OCI-LY7 (cell line): ENCODE measurements around the gene HOXA7. TPM values are rescaled to one million over a fixed set of nuclear protein-coding genes. Genes with fewer than 3 reads are reported as not detected.

Experiments
- BruUV-seq: library from RNA; stranded (reverse); fragments of 400-500 nt; replicated peaks from 2 replicates; lab custom pipeline; 2021; lab: Mats Ljungman, UMichigan
- CTCF ChIA-PET: fragments of 300-600 bp; sonication (Branson Sonifier 250); formaldehyde crosslinking; loops from one replicate; lab custom pipeline; 2022; ENCODE audit warnings: antibody characterized with exemption; ENCODE audit not compliant: unreplicated experiment; lab: Charles Lee
- POLR2A ChIA-PET: fragments of 300-600 bp; sonication (Branson Sonifier 250); formaldehyde crosslinking; loops from one replicate; lab custom pipeline; 2022; ENCODE audit warnings: antibody characterized with exemption; lab: Charles Lee
- DNase-seq: peaks from one replicate; pipeline ENCODE4 v3.0.0-alpha.2; 2015; ENCODE audit warnings: low spot score
- H2AFZ ChIP-seq: fragments of 200-600 bp; sonication (generic), shearing (Covaris generic); 2 replicates; pipeline ENCODE4 v1.6.1; 2014; ENCODE audit warnings: mild to moderate bottlenecking, antibody characterized with exemption, low read length, moderate library complexity
- H3K27ac ChIP-seq: fragments of 200-600 bp; sonication (generic); 2 replicates; pipeline ENCODE4 v1.5.1; 2014; ENCODE audit warnings: mixed run types, low read depth, mild to moderate bottlenecking, moderate library complexity, low read length, inconsistent platforms; ENCODE audit not compliant: poor library complexity, severe bottlenecking
- H3K36me3 ChIP-seq: fragments of 200-600 bp; sonication (generic); 2 replicates; pipeline ENCODE4 v1.6.1; 2014; ENCODE audit warnings: mild to moderate bottlenecking, antibody characterized with exemption, low read length, moderate library complexity, mixed read lengths; ENCODE audit not compliant: insufficient read depth
- H3K4me1 ChIP-seq: fragments of 200-600 bp; sonication (generic); 2 replicates; pipeline ENCODE4 v1.5.1; 2014; ENCODE audit warnings: mild to moderate bottlenecking, low read length; ENCODE audit not compliant: insufficient read depth, poor library complexity, severe bottlenecking
- H3K4me2 ChIP-seq: fragments of 200-600 bp; sonication (generic); 2 replicates; pipeline ENCODE4 v1.6.1; 2014; ENCODE audit warnings: mild to moderate bottlenecking, low read length
- H3K4me3 ChIP-seq: fragments of 200-600 bp; sonication (generic); 2 replicates; pipeline ENCODE4 v1.5.1; 2014; ENCODE audit warnings: mild to moderate bottlenecking, low read depth, low read length; ENCODE audit not compliant: poor library complexity, severe bottlenecking
- H3K79me2 ChIP-seq: fragments of 200-600 bp; sonication (generic); 2 replicates; pipeline ENCODE4 v1.6.1; 2016; ENCODE audit warnings: low read depth, mild to moderate bottlenecking, low read length, moderate library complexity, mixed read lengths; ENCODE audit not compliant: insufficient read depth
- H3K9me2 ChIP-seq: fragments of 200-600 bp; sonication (generic); 2 replicates; pipeline ENCODE4 v1.6.1; 2016; ENCODE audit warnings: mild to moderate bottlenecking, low read length, mixed read lengths; ENCODE audit not compliant: insufficient read depth
- H3K9me3 ChIP-seq: fragments of 200-600 bp; sonication (generic); 2 replicates; pipeline ENCODE4 v1.6.1; 2014; ENCODE audit warnings: mild to moderate bottlenecking, mixed run types, low read length, mixed read lengths
- H4K20me1 ChIP-seq: fragments of 200-600 bp; sonication (generic); 2 replicates; pipeline ENCODE4 v1.6.1; 2014; ENCODE audit warnings: mild to moderate bottlenecking, antibody characterized with exemption, low read length, moderate library complexity, mixed read lengths; ENCODE audit not compliant: insufficient read depth
- CTCF ChIP-seq: fragments of 200-600 bp; sonication (generic); conservative IDR thresholded peaks from 2 replicates; pipeline ENCODE4 v1.5.1; 2014; ENCODE audit warnings: mild to moderate bottlenecking, antibody characterized with exemption, low read length, moderate library complexity, mixed read lengths
- EZH2phosphoT487 ChIP-seq: fragments of 200-600 bp; sonication (generic); IDR thresholded peaks from 2 replicates; pipeline ENCODE4 v1.6.1; 2018; ENCODE audit warnings: low read depth, borderline replicate concordance, mild to moderate bottlenecking, mixed run types, antibody characterized with exemption, low read length, moderate library complexity, mixed read lengths
- intact Hi-C: fragments of 100-400 bp; cut with micrococcal nuclease; formaldehyde crosslinking; loops from one replicate; pipeline ENCODE4 v1.10.0; 2022; ENCODE audit not compliant: unreplicated experiment
- total RNA-seq, 2 experiments: library from RNA; depleted of rRNA in 1 of 2; stranded (reverse); fragments of >200 nt in 1 of 2; shearing (Covaris generic) in 1 of 2; gene quantifications; 2 replicates each; pipeline ENCODE4 v1.2.3, GENCODE V29; 2014 to 2022

The HOXA7 gene
- total RNA-seq, 2 experiments from 2014 or later, result 1.2 to 6.0 TPM

GRCh38 chr7:27117887-27118491 lies 38.5 kb downstream of the HOXA7 start:
- Histone ChIP-seq H2AFZ (no peak overlapping the region), H4K20me1 (no peaks in the 10 kb centered on the region), H3K9me2 (no peaks in the 10 kb centered on the region), H3K27ac (no peak overlapping the region), H3K4me1 (no peaks in the 10 kb centered on the region), H3K79me2 (no peaks in the 10 kb centered on the region), H3K36me3 (no peaks in the 10 kb centered on the region), H3K4me3 (no peak overlapping the region), H3K4me2 (no peak overlapping the region), H3K9me3 (no peaks in the 10 kb centered on the region)
- POLR2A ChIA-PET, result no interaction called here
- TF ChIP-seq CTCF (no peak), EZH2phosphoT487 (no peak)
- intact Hi-C loops, result no loop called here
- no TSS peak for BruUV-seq
- CTCF ChIA-PET, result no interaction called here
- DNase-seq, result no peak

- no peaks in the 10 kb centered on the region for H3K9me3 ChIP-seq
- no TSS peak for BruUV-seq
- DNase-seq, result no peak
- ChIA-PET CTCF (no interaction called here), POLR2A (no interaction called here)
- H3K4me1 ChIP-seq, result no peaks in the 10 kb centered on the region
- no peaks in the 10 kb centered on the region for H3K79me2 ChIP-seq
- no peaks in the 10 kb centered on the region for H4K20me1 ChIP-seq
- H3K36me3 ChIP-seq, result no peaks in the 10 kb centered on the region
- intact Hi-C loops, result no loop called here
- no peak overlapping the region for H3K4me3 ChIP-seq
- no peak overlapping the region for H2AFZ ChIP-seq
- H3K27ac ChIP-seq, result no peak overlapping the region
- no peak for TF ChIP-seq CTCF
- TF ChIP-seq EZH2phosphoT487, result no peak
- no peaks in the 10 kb centered on the region for H3K9me2 ChIP-seq
- no peak overlapping the region for H3K4me2 ChIP-seq
These were observed 39.3 kb downstream of the HOXA7 start for GRCh38 chr7:27116962-27117886.
